C4-2B (cell line): Measurements from ENCODE around the gene JMJD8.

Source experiments
- H3K27ac ChIP-seq: fragments of 450-650 bp; 2 replicates; pipeline ENCODE4 v1.5.1; 2017
- ZFX ChIP-seq: fragments of 450-650 bp; IDR thresholded peaks from 2 replicates; pipeline ENCODE4 v1.6.1; 2017
- TF ChIP-seq, protein P1 (sequence below): fragments of 450-650 bp; conservative IDR thresholded peaks from 2 replicates; pipeline ENCODE4 v1.5.1; 2017; ENCODE audit warnings: mild to moderate bottlenecking

The JMJD8 gene

DNA sequence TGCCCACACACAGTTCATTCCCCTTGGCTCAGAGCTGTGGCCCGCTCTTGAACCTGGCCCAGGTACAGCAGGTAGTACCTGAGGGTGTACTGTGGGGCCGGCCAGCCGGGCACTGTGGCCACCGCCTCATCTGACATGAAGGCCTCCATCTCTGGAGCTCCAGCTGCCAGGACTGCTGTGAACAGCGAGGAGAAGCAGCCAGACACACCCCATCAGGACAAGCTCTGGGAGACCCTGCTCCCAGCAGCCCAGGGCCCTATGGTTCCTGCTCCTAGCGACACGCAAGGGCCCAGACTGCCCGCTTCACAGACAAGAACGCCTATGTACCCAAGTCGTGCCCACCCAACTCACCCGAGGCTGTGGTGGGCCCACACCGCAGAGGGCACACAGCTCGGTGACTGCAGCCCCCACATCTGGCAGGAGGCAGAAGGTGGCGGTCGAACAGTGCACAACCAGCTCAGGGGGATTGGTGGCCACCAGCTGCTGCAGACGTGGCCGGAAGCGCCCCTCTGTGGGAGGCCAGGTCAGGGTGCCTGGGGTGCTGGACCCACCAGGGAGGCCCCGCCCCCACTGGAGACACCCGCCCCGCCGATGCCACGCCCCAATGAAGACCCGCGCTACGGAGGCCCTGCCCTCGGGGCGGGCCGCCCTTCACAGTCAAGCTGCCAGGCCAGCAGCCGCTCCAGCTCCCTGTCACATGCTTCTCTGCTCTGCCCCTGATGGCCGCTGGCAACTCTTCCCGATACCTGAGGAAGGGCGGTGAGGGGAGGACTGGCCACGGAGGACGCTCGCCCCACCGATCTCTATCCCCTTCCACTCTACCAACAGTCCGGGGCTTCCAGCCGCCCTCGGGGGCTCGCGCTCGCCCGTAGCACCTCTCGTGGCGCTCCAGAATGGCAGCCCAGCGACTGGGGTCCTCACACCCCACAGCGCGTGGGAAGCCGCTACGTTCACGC is 5.0 kb downstream of the JMJD8 start:
- peak overlapping the region; percentile 94 for H3K27ac ChIP-seq
- TF ChIP-seq, protein P1, sequence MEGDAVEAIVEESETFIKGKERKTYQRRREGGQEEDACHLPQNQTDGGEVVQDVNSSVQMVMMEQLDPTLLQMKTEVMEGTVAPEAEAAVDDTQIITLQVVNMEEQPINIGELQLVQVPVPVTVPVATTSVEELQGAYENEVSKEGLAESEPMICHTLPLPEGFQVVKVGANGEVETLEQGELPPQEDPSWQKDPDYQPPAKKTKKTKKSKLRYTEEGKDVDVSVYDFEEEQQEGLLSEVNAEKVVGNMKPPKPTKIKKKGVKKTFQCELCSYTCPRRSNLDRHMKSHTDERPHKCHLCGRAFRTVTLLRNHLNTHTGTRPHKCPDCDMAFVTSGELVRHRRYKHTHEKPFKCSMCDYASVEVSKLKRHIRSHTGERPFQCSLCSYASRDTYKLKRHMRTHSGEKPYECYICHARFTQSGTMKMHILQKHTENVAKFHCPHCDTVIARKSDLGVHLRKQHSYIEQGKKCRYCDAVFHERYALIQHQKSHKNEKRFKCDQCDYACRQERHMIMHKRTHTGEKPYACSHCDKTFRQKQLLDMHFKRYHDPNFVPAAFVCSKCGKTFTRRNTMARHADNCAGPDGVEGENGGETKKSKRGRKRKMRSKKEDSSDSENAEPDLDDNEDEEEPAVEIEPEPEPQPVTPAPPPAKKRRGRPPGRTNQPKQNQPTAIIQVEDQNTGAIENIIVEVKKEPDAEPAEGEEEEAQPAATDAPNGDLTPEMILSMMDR = no peak
- no peak for TF ChIP-seq ZFX

- TF ChIP-seq ZFX = no peak
- TF ChIP-seq, protein P1 = no peak
- H3K27ac ChIP-seq = peak overlapping the region; percentile 94
These were observed 5.8 kb downstream of the JMJD8 start for GRCh38 chr16:678209-678857.

- TF ChIP-seq, protein P1 = no peak
- TF ChIP-seq ZFX = no peak
- H3K27ac ChIP-seq = peak overlapping the region; percentile 94; the same call in 1 of the 2 replicates
These were observed 6.6 kb downstream of the JMJD8 start for GRCh38 chr16:677316-678190.

GRCh38 chr16:676913-677312 is 7.2 kb downstream of the JMJD8 start:
- no peak overlapping the region for H3K27ac ChIP-seq
- TF ChIP-seq, protein P1 = no peak
- no peak for TF ChIP-seq ZFX

GRCh38 chr16:676565-676902 is 7.6 kb downstream of the JMJD8 start:
- no peak overlapping the region for H3K27ac ChIP-seq
- no peak for TF ChIP-seq ZFX
- TF ChIP-seq, protein P1 = no peak

DNA sequence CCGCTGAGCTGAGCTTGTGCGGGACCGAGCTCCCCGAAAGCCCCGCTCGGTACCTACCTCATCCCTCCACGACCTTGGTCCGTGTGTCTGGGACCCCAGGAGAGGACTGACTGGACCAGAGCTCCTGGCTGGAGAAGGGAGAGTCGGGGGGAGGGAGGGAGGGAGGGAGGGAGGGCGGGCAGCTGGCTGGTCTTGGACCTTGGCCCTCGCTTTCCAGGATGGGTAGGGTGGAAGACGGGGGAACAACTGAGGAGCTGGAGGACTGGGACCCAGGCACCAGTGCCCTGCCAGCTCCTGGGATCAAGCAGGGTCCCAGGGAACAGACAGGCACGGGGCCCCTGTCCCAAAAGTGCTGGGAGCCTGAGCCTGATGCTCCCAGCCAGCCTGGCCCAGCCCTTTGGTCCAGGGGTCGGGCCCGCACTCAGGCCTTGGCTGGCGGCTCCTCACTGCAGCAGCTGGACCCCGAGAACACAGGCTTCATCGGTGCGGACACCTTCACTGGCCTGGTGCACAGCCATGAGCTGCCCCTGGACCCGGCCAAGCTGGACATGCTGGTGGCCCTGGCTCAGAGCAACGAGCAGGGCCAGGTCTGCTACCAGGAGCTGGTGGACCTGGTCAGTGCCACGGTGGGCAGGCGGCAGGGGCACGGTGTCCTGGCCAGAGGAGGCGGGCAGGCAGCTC is 8.1 kb downstream of the JMJD8 start:
- TF ChIP-seq ZFX = no peak
- H3K27ac ChIP-seq = no peak overlapping the region
